Common myeloid progenitor, CD34-positive (primary cell): ENCODE data around the gene AGAP1.

Source experiments
- CTCF ChIA-PET: fragments of 350-600 bp; sonication (Branson Sonifier 250); formaldehyde crosslinking; loops from one replicate; lab custom pipeline; 2021; ENCODE audit warnings: antibody characterized with exemption; lab: Charles Lee
- POLR2A ChIA-PET: fragments of 350-600 bp; sonication (Branson Sonifier 250); formaldehyde crosslinking; loops from one replicate; lab custom pipeline; 2021; ENCODE audit warnings: antibody characterized with exemption; lab: Charles Lee
- DNase-seq, 3 donors: peaks; one replicate each; pipeline versions ENCODE4 v3.0.0 to v3.0.0-alpha.2; 2013
- H3K27ac ChIP-seq, 2 experiments: 1 replicate in 1 of 2; 2 replicates in 1 of 2; pipeline ENCODE4 v1.7.0; 2013; ENCODE audit warnings: inconsistent platforms in 2 of 2, low read length in 2 of 2, mild to moderate bottlenecking in 2 of 2, low read depth in 1 of 2, moderate library complexity in 1 of 2; ENCODE audit not compliant: severe bottlenecking in 2 of 2, insufficient read depth in 1 of 2, poor library complexity in 1 of 2
- H3K27me3 ChIP-seq, 5 experiments: replicated peaks in 2 of 5; 1 replicate in 3 of 5; 2 replicates in 2 of 5; pipeline versions ENCODE4 v1.6.1 to v1.7.0; 2013; ENCODE audit warnings: low read length in 4 of 5, mild to moderate bottlenecking in 2 of 5, moderate library complexity in 2 of 5, inconsistent platforms in 1 of 5; ENCODE audit not compliant: insufficient read depth in 5 of 5, control insufficient read depth in 4 of 5
- H3K36me3 ChIP-seq, 4 experiments: 1 replicate in 2 of 4; 2 replicates in 2 of 4; pipeline versions ENCODE4 v1.6.1 to v1.7.0; 2013; ENCODE audit warnings: low read length in 3 of 4, control low read depth in 1 of 4, mild to moderate bottlenecking in 1 of 4; ENCODE audit not compliant: control insufficient read depth in 4 of 4, insufficient read depth in 4 of 4
- H3K4me1 ChIP-seq, 4 experiments: 1 replicate in 3 of 4; 2 replicates in 1 of 4; pipeline versions ENCODE4 v1.6.1 to v1.7.1; 2013; ENCODE audit warnings: low read length in 3 of 4, mild to moderate bottlenecking in 3 of 4, control low read depth in 1 of 4, inconsistent platforms in 1 of 4, moderate library complexity in 1 of 4; ENCODE audit not compliant: control insufficient read depth in 4 of 4, insufficient read depth in 4 of 4; ENCODE audit errors: control extremely low read depth in 1 of 4
- H3K4me3 ChIP-seq, 7 experiments: 1 replicate in 4 of 7; 2 replicates in 3 of 7; pipeline versions ENCODE4 v1.5.1 to v1.7.0; 2013; ENCODE audit warnings: mild to moderate bottlenecking in 7 of 7, low read length in 6 of 7, moderate library complexity in 6 of 7, inconsistent platforms in 2 of 7, low read depth in 2 of 7, control low read depth in 1 of 7; ENCODE audit not compliant: insufficient read depth in 4 of 7, control insufficient read depth in 1 of 7; ENCODE audit errors: extremely low read depth in 1 of 7
- H3K9me3 ChIP-seq, 5 experiments: 1 replicate in 4 of 5; 2 replicates in 1 of 5; pipeline versions ENCODE4 v1.6.1 to v1.7.1; 2013; ENCODE audit warnings: low read length in 4 of 5, mild to moderate bottlenecking in 2 of 5, inconsistent platforms in 1 of 5, low read depth in 1 of 5, moderate library complexity in 1 of 5; ENCODE audit not compliant: control insufficient read depth in 4 of 5, insufficient read depth in 2 of 5; ENCODE audit errors: control extremely low read depth in 1 of 5
- WGBS: methylation state at CpG from one replicate; pipeline ENCODE4 v1.1.5; 2013; ENCODE audit not compliant: insufficient coverage; 5-methylcytosine and 5-hydroxymethylcytosine counted together

Gene AGAP1

DNA sequence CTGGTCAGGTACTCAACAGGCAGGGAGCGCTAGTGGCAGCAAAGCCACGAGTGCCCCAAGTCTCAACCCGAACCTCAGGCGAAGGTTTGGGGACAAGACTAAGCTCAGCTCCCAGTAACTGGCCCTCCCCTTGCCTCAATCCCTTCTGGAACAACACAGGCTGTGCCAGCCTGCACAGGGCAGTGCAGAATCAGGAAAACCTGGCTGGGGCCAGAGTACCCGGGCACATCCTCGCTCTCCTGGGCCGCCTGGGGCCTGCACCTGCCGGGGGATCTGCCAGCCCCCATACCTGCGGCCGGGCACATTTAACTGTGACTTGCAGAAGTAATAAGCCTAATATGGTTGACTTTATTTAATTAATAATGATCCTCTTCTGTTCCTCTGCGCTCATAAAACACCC lies 613.7 kb downstream of the AGAP1 start:
- no peak overlapping the region for H3K4me3 ChIP-seq
- H3K9me3 ChIP-seq: no peaks in the 10 kb centered on the region
- no peak overlapping the region for H3K27ac ChIP-seq
- peaks cover 0 to 45% (median 14%) of the 10 kb centered on the region in 5 experiments for H3K27me3 ChIP-seq
- 98% methylated on average over 9 of the region's 11 CpGs for WGBS
- ChIA-PET CTCF (no interaction called here), POLR2A (no interaction called here)
- no peak for DNase-seq
- no peaks in the 10 kb centered on the region for H3K36me3 ChIP-seq
- no peaks in the 10 kb centered on the region for H3K4me1 ChIP-seq

DNA sequence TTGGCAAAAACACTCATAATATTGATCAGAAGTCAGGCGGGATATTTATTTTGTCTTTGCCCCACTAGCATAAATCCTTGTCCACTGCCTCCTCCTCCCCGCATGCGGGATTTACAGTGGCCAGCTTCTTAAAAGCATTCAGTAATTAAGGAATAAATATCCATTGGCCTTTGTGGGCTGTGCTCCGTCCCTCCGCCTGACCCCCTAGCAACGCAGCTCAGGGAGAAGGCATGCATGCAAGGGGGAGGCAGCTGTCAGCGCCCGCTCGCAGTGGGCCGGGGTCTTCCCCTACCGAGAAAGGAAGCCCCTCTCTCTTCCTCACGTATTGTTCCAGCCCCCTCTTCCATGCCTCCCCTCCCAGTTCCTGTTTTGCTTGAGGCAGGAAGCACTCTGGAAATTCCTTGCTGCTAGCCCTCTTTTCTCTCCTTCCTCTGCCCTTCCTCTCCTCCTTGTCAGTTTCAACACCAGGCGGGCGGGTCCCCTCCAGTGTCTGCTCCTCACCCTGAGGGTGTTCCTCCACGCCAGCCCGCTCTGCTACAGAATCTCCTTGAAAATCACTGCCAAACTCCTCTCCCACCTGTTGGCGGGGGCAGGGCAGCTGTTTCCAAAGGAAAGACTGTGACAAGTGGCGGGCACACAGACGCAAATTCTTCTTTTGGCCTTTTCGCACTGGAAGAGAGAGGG lies 614.2 kb downstream of the AGAP1 start:
- Histone ChIP-seq H3K36me3 (no peaks in the 10 kb centered on the region), H3K9me3 (no peaks in the 10 kb centered on the region), H3K27me3 (peaks cover 0 to 47% (median 14%) of the 10 kb centered on the region in 5 experiments), H3K27ac (no peak overlapping the region), H3K4me3 (no peak overlapping the region), H3K4me1 (no peaks in the 10 kb centered on the region)
- WGBS: 24% methylated on average over 18 of the region's 20 CpGs
- CTCF ChIA-PET: no interaction called here
- POLR2A ChIA-PET: no interaction called here
- DNase-seq: no peak

DNA sequence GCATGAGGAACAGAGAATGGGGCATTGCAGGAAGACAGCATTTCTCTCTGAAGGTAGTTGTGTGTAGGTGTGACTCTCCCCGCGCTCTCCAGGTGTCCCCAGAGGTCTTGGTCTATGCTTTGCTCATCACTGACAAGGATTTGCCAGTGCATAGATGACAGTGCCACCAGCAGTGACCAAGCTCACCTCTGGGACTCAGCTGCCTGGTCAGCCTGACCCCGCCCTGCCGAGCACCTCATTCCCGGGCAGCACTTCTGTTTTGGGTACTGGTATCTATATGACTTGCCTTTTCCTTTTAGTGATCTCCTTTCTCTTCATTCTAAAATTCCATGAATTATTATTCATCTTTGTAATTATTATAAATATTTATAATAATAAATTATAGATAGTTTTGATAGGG lies 615.2 kb downstream of the AGAP1 start:
- H3K27me3 ChIP-seq: peaks cover 0 to 49% (median 14%) of the 10 kb centered on the region in 5 experiments
- no peaks in the 10 kb centered on the region for H3K36me3 ChIP-seq
- no peak overlapping the region for H3K4me3 ChIP-seq
- ChIA-PET POLR2A (no interaction called here), CTCF (no interaction called here)
- 94% methylated on average over 3 of the region's 5 CpGs for WGBS
- no peaks in the 10 kb centered on the region for H3K4me1 ChIP-seq
- no peak for DNase-seq
- H3K27ac ChIP-seq: no peak overlapping the region
- H3K9me3 ChIP-seq: no peaks in the 10 kb centered on the region

DNA sequence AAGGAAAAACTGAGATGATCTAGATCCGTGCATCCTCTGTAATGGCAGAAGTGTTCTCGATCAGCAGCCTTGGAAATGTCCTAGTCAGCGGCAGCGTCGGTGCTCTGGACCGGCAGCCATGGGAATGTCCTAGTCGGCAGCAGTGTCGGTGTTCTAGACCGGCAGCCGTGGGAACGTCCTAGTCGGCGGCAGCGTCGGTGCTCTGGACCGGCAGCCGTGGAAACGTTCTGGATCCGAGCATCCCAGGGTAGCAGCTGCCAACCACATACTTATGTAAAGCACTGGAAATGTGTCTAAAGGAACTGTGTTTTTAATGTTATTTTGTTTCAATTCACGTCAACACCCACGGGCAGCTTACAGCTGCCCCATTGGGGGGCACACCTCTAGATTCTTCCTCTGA lies 615.6 kb downstream of the AGAP1 start:
- Histone ChIP-seq H3K9me3 (no peaks in the 10 kb centered on the region), H3K27ac (no peak overlapping the region), H3K36me3 (no peaks in the 10 kb centered on the region), H3K27me3 (peaks cover 0 to 51% (median 14%) of the 10 kb centered on the region in 5 experiments), H3K4me1 (no peaks in the 10 kb centered on the region), H3K4me3 (no peak overlapping the region)
- no peak for DNase-seq
- ChIA-PET POLR2A (no interaction called here), CTCF (no interaction called here)
- 95% methylated on average over 19 of the region's 21 CpGs for WGBS

DNA sequence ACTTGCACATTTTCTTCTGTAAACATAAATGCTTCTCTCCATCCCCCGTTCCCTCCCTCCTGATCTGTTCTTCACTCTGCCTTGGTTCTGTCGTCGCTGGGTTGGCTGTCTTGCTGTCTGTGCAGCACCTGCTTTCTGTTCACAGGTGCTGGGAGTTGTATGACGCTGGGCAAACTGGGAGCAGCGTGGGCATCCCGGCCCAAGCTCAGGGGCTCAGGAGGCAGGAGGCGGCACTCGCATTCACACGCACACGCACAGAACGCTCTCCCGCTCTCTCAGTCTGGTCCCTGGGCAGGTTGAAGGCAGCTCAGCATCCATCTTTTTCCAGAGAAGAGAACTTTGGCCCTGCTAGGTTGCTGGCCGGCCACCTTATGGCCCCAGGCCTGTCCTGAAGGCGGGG lies 618.6 kb downstream of the AGAP1 start:
- 90% methylated on average over 14 of the region's 14 CpGs for WGBS

DNA sequence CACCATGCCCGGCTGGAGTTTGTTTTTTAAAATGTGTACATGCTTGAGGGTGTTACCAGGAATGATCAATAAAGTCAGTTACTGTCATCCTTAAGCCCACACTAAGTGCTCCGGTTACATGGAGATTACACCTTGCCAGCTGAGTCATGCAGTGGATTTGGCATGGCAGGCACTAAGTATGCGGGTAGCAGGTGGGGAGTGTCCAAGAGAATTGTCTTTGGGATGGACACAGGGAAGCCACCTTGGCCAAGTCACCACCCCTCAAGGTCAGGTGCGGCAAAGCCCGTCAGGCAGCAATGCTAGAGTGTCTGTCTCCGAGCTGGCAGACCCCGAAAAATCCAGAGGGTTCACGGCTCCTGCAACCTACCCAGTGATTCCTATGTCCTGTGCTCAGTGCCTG lies 619.6 kb downstream of the AGAP1 start:
- H3K4me1 ChIP-seq: no peaks in the 10 kb centered on the region
- POLR2A ChIA-PET: no interaction called here
- DNase-seq: no peak
- H3K36me3 ChIP-seq: no peaks in the 10 kb centered on the region
- CTCF ChIA-PET: no interaction called here
- no peak overlapping the region for H3K27ac ChIP-seq
- H3K9me3 ChIP-seq: no peaks in the 10 kb centered on the region
- H3K4me3 ChIP-seq: no peak overlapping the region
- 100% methylated on average over 6 of the region's 8 CpGs for WGBS
- H3K27me3 ChIP-seq: peaks cover 2 to 49% (median 17%) of the 10 kb centered on the region in 5 experiments

More for the DNA sequence above, 618.6 kb downstream of the AGAP1 start:
- H3K9me3 ChIP-seq: no peaks in the 10 kb centered on the region
- ChIA-PET CTCF (no interaction called here), POLR2A (no interaction called here)
- H3K27me3 ChIP-seq: peaks cover 2 to 51% (median 14%) of the 10 kb centered on the region in 5 experiments
- H3K4me3 ChIP-seq: no peak overlapping the region
- no peak for DNase-seq
- H3K27ac ChIP-seq: no peak overlapping the region
- no peaks in the 10 kb centered on the region for H3K4me1 ChIP-seq
- no peaks in the 10 kb centered on the region for H3K36me3 ChIP-seq

DNA sequence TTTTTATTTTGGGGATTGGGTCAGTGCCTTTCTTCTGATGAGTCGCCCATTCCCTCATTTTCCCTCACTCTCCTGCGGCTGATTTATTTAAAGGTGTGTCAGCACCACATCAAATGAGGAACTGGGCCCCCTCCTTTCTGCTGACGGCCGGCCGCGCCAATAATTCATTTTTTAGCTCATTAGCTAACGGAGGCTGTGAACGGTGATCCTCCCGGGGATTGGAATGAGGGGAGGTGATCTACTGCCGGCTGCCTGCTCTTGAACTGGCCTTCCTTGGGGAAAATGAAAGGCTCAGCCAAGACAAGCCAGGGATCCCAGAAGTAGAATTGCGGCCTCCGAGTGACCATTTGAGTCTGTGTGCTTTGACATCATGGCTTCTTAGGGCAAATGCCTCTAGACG lies 620.1 kb downstream of the AGAP1 start:
- ChIA-PET POLR2A (no interaction called here), CTCF (no interaction called here)
- Histone ChIP-seq H3K4me3 (no peak overlapping the region), H3K4me1 (no peaks in the 10 kb centered on the region), H3K9me3 (no peaks in the 10 kb centered on the region), H3K27ac (no peak overlapping the region), H3K27me3 (peaks cover 2 to 49% (median 19%) of the 10 kb centered on the region in 5 experiments), H3K36me3 (no peaks in the 10 kb centered on the region)
- no peak for DNase-seq
- 91% methylated on average over 9 of the region's 13 CpGs for WGBS
